Measurements from ENCODE around the gene FCHO1. TPM values are rescaled to one million over a fixed set of nuclear protein-coding genes. Genes with fewer than 3 reads are reported as not detected.

Gene FCHO1
- total RNA-seq, 1 experiment from 2014 or later, result 0.39 TPM

GRCh38 chr19:17753976-17754375, 2.7 kb downstream of the FCHO1 start:
- CTCF ChIA-PET, result interaction anchor here (2.6 kb wide), 1 partner anchor 13 kb away, joined by 11 read pairs; no protein-coding TSS in a partner anchor
- intact Hi-C loops (cut with micrococcal nuclease; ENCODE audit: unreplicated experiment), result loop anchor here (10.0 kb wide), 1 partner anchor 149 kb away; no protein-coding TSS in a partner anchor
- DNase-seq, result no peak
- POLR2A ChIA-PET, result no interaction called here
- no peak for TF ChIP-seq CTCF (IDR thresholded peaks at IDR 0.05; ENCODE audit: insufficient read depth in 1 of 2, low read depth in 1 of 2, low read length in 1 of 2, severe bottlenecking in 1 of 2, unreplicated experiment in 1 of 2)
- Histone ChIP-seq H3K4me3 (ENCODE audit: low read depth, low read length) (no peak overlapping the region), H3K4me1 (no peaks in the 10 kb centered on the region), H3K9me3 (no peaks in the 10 kb centered on the region), H3K27me3 (replicated peaks; ENCODE audit: control insufficient read depth, insufficient read depth, low read length) (no peaks in the 10 kb centered on the region), H3K36me3 (ENCODE audit: control insufficient read depth, insufficient read depth, low read length) (no peaks in the 10 kb centered on the region)
- Mint-ChIP-seq H3K27ac (ENCODE audit: unreplicated experiment) (no peak overlapping the region), H3K4me1 (ENCODE audit: low read depth, unreplicated experiment) (no peaks in the 10 kb centered on the region), H3K27me3 (ENCODE audit: insufficient read depth, unreplicated experiment) (peaks cover 3% of the 10 kb centered on the region), H3K36me3 (ENCODE audit: insufficient read depth, unreplicated experiment) (no peaks in the 10 kb centered on the region), H3K4me3 (ENCODE audit: unreplicated experiment) (no peak overlapping the region), H3K9me3 (ENCODE audit: unreplicated experiment) (no peaks in the 10 kb centered on the region)
- no TSS peak for BruUV-seq (replicated peaks)

- no peak for DNase-seq
- Histone ChIP-seq H3K27me3 (replicated peaks; ENCODE audit: control insufficient read depth, insufficient read depth, low read length) (no peaks in the 10 kb centered on the region), H3K36me3 (ENCODE audit: control insufficient read depth, insufficient read depth, low read length) (no peaks in the 10 kb centered on the region), H3K4me1 (no peaks in the 10 kb centered on the region), H3K4me3 (ENCODE audit: low read depth, low read length) (no peak overlapping the region), H3K9me3 (no peaks in the 10 kb centered on the region)
- intact Hi-C loops (cut with micrococcal nuclease; ENCODE audit: unreplicated experiment), result loop anchor here (10.0 kb wide), 1 partner anchor 150 kb away; no protein-coding TSS in a partner anchor
- Mint-ChIP-seq H3K27ac (ENCODE audit: unreplicated experiment) (no peak overlapping the region), H3K27me3 (ENCODE audit: insufficient read depth, unreplicated experiment) (peaks cover 3% of the 10 kb centered on the region), H3K4me1 (ENCODE audit: low read depth, unreplicated experiment) (no peaks in the 10 kb centered on the region), H3K4me3 (ENCODE audit: unreplicated experiment) (no peak overlapping the region), H3K9me3 (ENCODE audit: unreplicated experiment) (no peaks in the 10 kb centered on the region), H3K36me3 (ENCODE audit: insufficient read depth, unreplicated experiment) (no peaks in the 10 kb centered on the region)
- CTCF ChIA-PET, result interaction anchor here (0.6 to 2.6 kb wide), 2 partner anchors 12 to 233 kb away, joined by 3 to 11 read pairs; no protein-coding TSS in a partner anchor
- POLR2A ChIA-PET, result no interaction called here
- no peak for TF ChIP-seq CTCF (IDR thresholded peaks at IDR 0.05; ENCODE audit: insufficient read depth in 1 of 2, low read depth in 1 of 2, low read length in 1 of 2, severe bottlenecking in 1 of 2, unreplicated experiment in 1 of 2)
- no TSS peak for BruUV-seq (replicated peaks)
These were observed 3.6 kb downstream of the FCHO1 start for GRCh38 chr19:17754634-17755442.

GRCh38 chr19:17755443-17755890, 4.2 kb downstream of the FCHO1 start:
- no peaks in the 10 kb centered on the region for H3K4me1 ChIP-seq
- Mint-ChIP-seq H3K9me3 (ENCODE audit: unreplicated experiment) (no peaks in the 10 kb centered on the region), H3K27me3 (ENCODE audit: insufficient read depth, unreplicated experiment) (peaks cover 3% of the 10 kb centered on the region), H3K36me3 (ENCODE audit: insufficient read depth, unreplicated experiment) (no peaks in the 10 kb centered on the region), H3K27ac (ENCODE audit: unreplicated experiment) (no peak overlapping the region), H3K4me3 (ENCODE audit: unreplicated experiment) (no peak overlapping the region), H3K4me1 (ENCODE audit: low read depth, unreplicated experiment) (no peaks in the 10 kb centered on the region)
- no peaks in the 10 kb centered on the region for H3K9me3 ChIP-seq
- H3K36me3 ChIP-seq (ENCODE audit: control insufficient read depth, insufficient read depth, low read length), result no peaks in the 10 kb centered on the region
- POLR2A ChIA-PET, result no interaction called here
- H3K4me3 ChIP-seq (ENCODE audit: low read depth, low read length), result no peak overlapping the region
- no peak for DNase-seq
- BruUV-seq (replicated peaks), result no TSS peak
- intact Hi-C loops (cut with micrococcal nuclease; ENCODE audit: unreplicated experiment), result loop anchor here (10.0 kb wide), 1 partner anchor 151 kb away; no protein-coding TSS in a partner anchor
- CTCF ChIA-PET, result interaction anchor here (0.6 to 2.6 kb wide), 2 partner anchors 11 to 234 kb away, joined by 3 to 11 read pairs; no protein-coding TSS in a partner anchor
- no peak for TF ChIP-seq CTCF (IDR thresholded peaks at IDR 0.05; ENCODE audit: insufficient read depth in 1 of 2, low read depth in 1 of 2, low read length in 1 of 2, severe bottlenecking in 1 of 2, unreplicated experiment in 1 of 2)
- H3K27me3 ChIP-seq (replicated peaks; ENCODE audit: control insufficient read depth, insufficient read depth, low read length), result no peaks in the 10 kb centered on the region

Measured in Caco-2 (cell line).